GM12872 (cell line): ENCODE data around the gene RAP2A.

Experiments
- TF ChIP-seq, protein P1 (sequence below): IDR thresholded peaks from 3 replicates; pipeline ENCODE4 v1.5.1; 2011; ENCODE audit warnings: low read depth, mild to moderate bottlenecking, low read length, moderate library complexity; ENCODE audit not compliant: insufficient read depth

RAP2A gene

DNA sequence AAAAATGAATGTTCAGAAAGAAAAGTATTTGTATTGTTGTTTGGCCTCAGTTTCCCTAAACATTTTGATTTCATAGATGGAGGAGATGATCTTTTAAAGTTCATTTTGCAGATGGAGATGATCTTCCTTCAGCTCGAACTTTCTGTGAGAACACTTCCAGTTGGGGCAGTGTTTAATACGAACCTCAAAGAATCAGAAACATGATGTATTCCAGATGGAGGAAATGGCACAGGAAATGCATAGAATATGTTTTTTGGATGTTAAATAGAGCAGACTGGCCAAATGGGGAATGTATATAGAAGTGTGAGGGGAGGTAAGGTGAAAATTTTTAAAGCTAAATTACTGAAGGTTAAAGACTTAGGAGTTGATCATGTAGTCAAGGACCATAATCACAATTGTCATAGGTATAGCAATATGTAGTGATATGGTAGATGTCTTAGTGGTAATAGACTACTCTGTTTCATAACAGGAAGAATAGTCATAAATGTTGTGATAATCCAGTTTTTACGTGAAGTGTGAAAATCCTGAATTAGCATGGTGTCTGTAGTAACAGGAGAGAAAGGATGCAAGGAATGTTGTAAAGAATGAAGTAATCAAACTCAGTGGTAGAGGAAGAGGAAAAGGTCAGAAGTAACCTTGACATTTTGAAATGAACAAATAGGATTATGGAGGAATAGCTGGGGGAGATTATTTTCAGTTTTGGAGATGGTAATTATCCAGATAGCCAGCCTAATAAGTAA lies 5.1 kb downstream of the RAP2A start:
- TF ChIP-seq, protein P1, sequence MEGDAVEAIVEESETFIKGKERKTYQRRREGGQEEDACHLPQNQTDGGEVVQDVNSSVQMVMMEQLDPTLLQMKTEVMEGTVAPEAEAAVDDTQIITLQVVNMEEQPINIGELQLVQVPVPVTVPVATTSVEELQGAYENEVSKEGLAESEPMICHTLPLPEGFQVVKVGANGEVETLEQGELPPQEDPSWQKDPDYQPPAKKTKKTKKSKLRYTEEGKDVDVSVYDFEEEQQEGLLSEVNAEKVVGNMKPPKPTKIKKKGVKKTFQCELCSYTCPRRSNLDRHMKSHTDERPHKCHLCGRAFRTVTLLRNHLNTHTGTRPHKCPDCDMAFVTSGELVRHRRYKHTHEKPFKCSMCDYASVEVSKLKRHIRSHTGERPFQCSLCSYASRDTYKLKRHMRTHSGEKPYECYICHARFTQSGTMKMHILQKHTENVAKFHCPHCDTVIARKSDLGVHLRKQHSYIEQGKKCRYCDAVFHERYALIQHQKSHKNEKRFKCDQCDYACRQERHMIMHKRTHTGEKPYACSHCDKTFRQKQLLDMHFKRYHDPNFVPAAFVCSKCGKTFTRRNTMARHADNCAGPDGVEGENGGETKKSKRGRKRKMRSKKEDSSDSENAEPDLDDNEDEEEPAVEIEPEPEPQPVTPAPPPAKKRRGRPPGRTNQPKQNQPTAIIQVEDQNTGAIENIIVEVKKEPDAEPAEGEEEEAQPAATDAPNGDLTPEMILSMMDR: no peak

DNA sequence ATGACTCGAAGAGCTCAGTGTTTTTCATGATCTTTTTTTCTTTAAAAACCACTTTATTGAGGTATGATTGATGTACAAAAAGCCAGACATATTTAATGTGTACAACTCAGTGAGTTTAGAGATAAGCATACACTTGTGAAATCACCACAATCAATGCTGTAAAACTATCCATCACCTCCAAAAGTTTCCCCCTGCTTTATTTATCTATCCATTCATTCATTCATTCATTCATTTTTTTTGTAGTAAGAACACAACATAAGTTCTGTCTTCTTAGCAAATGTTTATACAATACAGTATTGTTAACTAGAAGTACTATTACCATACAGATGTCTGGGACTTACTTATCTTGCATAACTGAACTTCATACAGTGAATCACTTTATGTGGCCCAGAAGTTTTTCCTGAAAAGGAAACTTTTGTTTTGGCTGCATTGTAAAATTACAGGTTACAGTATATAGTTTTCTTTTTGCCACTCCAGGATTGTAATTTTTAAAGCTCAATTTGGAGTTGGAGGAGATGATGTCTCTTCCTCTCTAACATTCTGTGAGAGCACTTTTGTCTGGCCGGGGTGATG lies 6.7 kb downstream of the RAP2A start:
- TF ChIP-seq, protein P1: no peak

DNA sequence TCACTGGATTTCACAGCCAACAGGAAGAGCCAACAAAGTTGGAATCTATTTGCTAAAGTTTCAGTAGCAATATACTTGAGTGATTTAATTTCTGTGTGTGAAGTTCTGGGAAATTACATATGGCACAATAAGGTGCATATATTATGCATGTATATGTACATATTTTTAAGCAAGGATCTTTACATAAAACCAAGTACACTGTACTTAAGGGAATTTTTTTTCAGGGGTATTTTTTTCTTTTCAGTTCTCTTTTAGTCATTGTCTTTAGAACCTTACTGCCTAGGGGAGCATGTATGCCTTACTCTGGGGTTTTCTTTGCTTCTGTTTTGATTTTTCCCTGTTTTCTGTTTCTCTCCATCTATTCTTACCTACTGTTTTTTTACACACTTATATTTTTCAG lies 7.4 kb downstream of the RAP2A start:
- TF ChIP-seq, protein P1: no peak

DNA sequence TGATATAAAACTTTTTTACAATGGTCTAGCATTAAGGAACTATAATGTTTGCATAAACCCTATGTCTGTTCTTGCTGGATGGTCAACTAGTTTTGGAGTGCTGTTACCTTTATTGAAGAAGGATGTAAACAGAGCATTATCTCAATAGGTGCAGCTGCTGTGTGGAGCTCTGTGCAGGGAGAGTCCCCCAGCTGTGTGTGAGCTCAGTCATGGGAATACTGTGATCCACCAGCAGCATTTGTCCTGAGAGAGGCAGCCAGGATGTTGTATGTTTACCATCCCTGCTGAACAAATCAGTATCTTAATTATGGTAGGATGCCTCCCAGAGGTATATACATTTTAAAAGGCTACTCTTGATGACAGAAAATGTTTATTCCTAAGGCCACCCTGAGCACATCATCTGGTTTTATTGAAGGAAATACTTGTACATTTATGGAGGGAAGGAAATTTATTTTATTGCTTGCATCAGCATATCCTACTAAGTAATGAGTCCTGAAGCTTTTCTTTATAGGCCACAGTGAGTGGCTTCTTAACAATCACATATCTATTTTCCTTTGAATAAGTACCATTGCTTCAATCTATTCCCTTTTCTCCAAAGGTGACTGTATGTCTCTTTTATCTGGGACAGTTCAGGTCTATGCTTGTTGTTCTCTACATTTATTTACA lies 11.7 kb downstream of the RAP2A start:
- TF ChIP-seq, protein P1: no peak

DNA sequence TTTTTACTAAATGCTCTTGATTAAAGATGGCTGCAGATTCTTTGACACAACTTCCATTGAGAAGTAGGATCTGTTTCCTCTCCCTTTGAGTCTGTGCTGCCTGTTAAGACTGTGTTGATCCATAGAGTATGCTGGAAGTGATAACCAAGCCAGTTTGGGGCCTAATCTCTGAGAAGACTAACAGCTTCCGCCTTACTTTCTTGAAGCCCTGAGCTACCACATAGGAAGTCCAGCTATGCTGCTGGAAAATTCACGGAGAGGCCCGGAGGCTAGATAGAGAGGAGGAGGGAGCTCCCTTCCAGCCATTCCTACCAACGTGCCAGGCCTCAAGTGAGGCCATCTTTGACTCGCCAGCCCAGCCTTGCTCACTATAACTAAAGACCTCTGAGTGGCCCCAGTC lies 12.5 kb downstream of the RAP2A start:
- TF ChIP-seq, protein P1: no peak

DNA sequence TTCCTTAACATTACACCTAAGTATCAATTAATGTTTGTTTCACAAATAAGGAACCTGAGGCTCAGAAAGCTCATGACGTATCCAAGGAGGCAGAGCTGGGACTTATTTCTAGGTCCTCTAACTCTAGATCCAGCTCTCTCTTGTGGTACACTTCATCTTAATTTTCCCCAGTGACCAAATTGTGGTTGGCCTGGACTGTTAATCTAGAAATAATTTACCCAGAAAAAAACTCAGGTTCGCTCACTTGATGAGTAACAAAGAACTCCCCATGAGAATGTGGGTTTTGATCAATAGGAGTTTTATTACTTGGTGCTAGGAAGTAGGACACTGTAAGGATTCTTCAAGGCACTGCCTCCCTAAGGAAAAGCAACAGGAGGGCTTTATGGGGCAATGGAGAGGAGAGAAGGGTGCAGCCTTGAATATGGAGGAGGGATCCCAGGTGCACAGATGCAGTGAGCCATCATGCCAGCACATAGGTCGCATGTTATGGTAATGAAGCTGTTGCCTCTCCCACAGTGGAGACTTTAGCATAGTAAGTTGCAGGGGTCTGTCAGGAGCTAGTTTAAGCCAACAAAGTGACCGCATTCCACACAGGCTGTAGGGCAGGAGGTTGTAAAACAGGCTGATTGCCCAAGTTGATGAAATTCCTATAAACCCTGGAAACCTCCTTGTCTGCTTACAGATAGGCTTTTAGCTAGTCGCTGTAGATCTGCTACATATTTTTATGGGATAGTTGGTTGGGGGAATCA lies 14.7 kb downstream of the RAP2A start:
- TF ChIP-seq, protein P1: no peak

DNA sequence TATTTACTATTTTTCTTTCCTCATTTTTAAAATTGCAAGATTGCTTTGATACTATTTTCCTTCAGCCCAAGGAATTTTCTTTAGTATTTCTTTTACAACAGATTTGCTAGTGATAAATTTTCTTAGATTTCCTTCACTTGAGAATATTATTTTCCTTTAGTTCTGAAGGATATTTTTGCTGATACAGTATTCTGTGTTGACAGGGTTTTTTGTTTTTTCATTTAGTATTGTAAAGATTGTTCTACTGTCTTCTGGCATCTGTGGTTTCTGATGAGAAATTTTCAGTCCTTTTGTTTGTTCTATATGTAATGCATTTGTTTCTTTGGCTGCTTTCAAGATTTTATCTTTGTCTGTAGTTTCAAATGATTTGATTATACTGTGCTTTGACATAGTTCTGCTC lies 20.7 kb downstream of the RAP2A start:
- TF ChIP-seq, protein P1: no peak
